ENCODE results near the gene KRTAP10-11.

The KRTAP10-11 gene

GRCh38 chr21:44671911-44672310 is 25.7 kb downstream of the KRTAP10-11 start:
- DNase-seq (ENCODE audit: low read depth in 2 of 2) = no peak
- no peak overlapping the region for H3K4me3 ChIP-seq (replicated peaks in 1 of 2; ENCODE audit: low read depth in 2 of 2, low read length in 2 of 2)
- TF ChIP-seq, protein P1, sequence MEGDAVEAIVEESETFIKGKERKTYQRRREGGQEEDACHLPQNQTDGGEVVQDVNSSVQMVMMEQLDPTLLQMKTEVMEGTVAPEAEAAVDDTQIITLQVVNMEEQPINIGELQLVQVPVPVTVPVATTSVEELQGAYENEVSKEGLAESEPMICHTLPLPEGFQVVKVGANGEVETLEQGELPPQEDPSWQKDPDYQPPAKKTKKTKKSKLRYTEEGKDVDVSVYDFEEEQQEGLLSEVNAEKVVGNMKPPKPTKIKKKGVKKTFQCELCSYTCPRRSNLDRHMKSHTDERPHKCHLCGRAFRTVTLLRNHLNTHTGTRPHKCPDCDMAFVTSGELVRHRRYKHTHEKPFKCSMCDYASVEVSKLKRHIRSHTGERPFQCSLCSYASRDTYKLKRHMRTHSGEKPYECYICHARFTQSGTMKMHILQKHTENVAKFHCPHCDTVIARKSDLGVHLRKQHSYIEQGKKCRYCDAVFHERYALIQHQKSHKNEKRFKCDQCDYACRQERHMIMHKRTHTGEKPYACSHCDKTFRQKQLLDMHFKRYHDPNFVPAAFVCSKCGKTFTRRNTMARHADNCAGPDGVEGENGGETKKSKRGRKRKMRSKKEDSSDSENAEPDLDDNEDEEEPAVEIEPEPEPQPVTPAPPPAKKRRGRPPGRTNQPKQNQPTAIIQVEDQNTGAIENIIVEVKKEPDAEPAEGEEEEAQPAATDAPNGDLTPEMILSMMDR (IDR thresholded peaks at IDR 0.05; ENCODE audit: low read depth, low read length) = no peak

DNA sequence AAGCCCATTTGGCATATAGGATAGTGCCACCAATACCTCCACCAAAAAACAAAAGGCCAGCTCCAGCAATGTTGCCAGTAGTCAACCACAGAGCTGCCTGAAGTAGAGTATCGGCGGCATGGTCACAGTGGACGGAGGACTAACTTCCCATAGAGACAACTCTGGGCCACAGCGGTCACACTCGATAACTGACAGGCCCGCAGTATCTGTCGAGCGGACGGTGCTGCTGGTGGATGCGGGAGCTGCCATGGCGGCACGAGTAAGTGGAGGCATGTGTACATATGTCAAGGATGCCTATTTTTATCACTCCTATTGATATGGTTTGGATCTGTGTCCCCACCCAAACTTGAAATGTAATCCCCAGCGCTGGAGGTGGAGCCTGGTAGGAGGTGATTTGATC is 31.7 kb downstream of the KRTAP10-11 start:
- no peak overlapping the region for H3K4me3 ChIP-seq (replicated peaks in 1 of 2; ENCODE audit: low read depth in 2 of 2, low read length in 2 of 2)
- TF ChIP-seq, protein P1 (IDR thresholded peaks at IDR 0.05; ENCODE audit: low read depth, low read length) = no peak
- no peak for DNase-seq (ENCODE audit: low read depth in 2 of 2)

GRCh38 chr21:44681152-44681551 is 34.9 kb downstream of the KRTAP10-11 start:
- TF ChIP-seq, protein P1 (IDR thresholded peaks at IDR 0.05; ENCODE audit: low read depth, low read length) = no peak
- no peak for DNase-seq (ENCODE audit: low read depth in 2 of 2)
- no peak overlapping the region for H3K4me3 ChIP-seq (replicated peaks in 1 of 2; ENCODE audit: low read depth in 2 of 2, low read length in 2 of 2)

GRCh38 chr21:44681861-44682579 is 35.8 kb downstream of the KRTAP10-11 start, which contains the start of gene KRTAP12-1:
Gene KRTAP12-1, minus strand, starts transcription at chr21:44682163. Its CDS starts 40 bp downstream, at chr21:44682123.
- no peak within 1 kb of the TSS for H3K4me3 ChIP-seq (replicated peaks in 1 of 2; ENCODE audit: low read depth in 2 of 2, low read length in 2 of 2)

GRCh38 chr21:44682580-44683151 is 36.5 kb downstream of the KRTAP10-11 start:
- no peak for DNase-seq (ENCODE audit: low read depth in 2 of 2)
- H3K4me3 ChIP-seq (replicated peaks in 1 of 2; ENCODE audit: low read depth in 2 of 2, low read length in 2 of 2) = no peak overlapping the region
- TF ChIP-seq, protein P1 (IDR thresholded peaks at IDR 0.05; ENCODE audit: low read depth, low read length) = no peak

More at GRCh38 chr21:44681861-44682579, 35.8 kb downstream of the KRTAP10-11 start, which contains the start of gene KRTAP12-1:
- DNase-seq (ENCODE audit: low read depth in 2 of 2) = no peak
- TF ChIP-seq, protein P1 (IDR thresholded peaks at IDR 0.05; ENCODE audit: low read depth, low read length) = no peak

DNA sequence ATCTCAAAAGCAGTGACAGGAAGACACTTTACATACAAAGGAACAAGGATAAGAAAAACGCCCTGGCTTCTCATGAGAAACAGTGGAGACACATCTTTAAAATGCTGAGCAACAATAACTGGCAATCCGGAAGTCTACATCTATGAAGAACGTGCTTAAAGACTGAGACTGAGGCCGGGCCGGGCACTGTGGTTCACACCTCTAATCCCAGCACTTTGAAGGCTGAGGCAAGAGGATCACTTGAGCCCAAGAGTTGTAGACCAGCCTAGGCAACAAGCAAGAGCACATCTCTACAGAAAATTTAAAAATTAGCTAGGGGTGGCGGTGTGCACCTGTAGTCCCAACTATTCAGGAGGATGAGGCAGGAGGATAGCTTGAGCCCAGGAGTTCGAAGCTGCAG is 37.9 kb downstream of the KRTAP10-11 start:
- no peak overlapping the region for H3K4me3 ChIP-seq (replicated peaks in 1 of 2; ENCODE audit: low read depth in 2 of 2, low read length in 2 of 2)
- no peak for DNase-seq (ENCODE audit: low read depth in 2 of 2)
- TF ChIP-seq, protein P1 (IDR thresholded peaks at IDR 0.05; ENCODE audit: low read depth, low read length) = no peak
